Measurements from ENCODE around the gene CNIH3.
A peak's percentile ranks its signal among the peaks of the same experiment; 100 is the strongest.
"Not testable (repeated sequence)": the region's sequence is repeated elsewhere in the genome, so short reads cannot be mapped to it uniquely, and the experiment has no call there.

The CNIH3 gene

DNA sequence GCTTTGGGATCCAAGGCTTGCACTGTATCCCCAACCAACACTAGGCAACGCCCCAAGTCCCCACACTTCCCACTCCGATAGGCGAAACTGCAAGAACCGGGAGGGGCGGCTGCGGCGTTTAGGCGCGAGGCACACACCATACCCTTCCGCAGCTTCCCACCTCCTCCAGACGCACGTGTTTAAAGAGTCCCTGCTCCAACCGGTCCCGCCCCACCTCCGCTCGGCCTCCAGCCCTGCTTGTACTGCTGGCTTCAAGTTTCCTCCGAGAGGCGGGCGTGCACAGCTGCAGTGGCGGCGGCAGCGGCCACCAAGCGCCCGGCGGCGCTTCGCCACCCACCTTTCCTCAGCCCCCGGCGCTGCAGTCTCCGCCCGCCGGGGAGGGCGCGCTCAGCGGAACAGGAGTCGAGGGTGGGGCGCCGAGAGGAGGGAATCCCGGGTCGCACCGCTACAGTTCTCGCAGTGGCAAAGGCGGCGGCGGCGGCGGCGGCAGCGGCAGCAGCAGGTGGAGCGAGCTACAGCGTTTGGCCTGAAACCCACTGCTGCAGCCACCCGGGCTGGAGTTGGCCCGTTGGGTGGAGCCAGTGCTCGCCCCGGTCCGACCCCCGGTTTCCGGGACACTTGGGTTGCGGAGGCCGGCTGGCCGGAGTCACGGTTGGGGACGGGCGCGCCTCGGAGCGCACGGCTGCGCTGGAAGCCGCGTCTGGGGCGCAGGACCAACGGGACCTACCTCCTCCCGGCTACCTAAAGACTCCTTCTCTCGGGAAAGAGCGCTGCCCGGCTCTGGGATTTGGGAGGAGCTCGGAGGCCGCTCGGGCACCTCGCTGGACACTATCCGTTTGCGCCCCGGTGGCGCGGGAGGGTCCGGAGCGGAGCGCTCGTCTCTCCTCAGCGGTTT lies at the start of gene CNIH3:
CNIH3 (plus strand) TSS at position 457 of the 895 bp plus-strand sequence. CDS start 858 bp downstream, outside the sequence.
- DNase-seq = peak; percentile 94

GRCh38 chr1:224566492-224566891 lies 49.6 kb upstream of the CNIH3 start:
- not testable (repeated sequence) for DNase-seq

DNA sequence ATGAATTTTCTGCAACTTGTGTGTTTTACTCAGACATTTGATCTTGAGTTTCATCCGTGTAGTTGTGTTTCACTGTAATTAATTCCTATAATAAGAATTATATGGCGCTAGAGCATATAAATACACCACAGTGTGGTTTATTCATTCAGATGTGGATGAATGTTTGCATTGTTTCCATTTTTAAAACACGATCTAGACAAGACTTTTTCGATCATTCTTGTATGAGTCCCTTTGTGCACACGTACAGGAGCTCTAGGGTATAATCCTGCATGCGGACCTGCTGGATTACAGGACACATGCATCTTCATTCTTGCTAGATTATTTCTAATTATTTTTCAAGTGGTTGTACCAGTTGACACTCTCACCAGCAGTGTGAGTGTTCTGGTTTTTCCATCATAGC lies 46.8 kb upstream of the CNIH3 start:
- DNase-seq = no peak

- DNase-seq = not testable (repeated sequence)
Observed at GRCh38 chr1:224571975-224572374, 44.1 kb upstream of the CNIH3 start.

DNA sequence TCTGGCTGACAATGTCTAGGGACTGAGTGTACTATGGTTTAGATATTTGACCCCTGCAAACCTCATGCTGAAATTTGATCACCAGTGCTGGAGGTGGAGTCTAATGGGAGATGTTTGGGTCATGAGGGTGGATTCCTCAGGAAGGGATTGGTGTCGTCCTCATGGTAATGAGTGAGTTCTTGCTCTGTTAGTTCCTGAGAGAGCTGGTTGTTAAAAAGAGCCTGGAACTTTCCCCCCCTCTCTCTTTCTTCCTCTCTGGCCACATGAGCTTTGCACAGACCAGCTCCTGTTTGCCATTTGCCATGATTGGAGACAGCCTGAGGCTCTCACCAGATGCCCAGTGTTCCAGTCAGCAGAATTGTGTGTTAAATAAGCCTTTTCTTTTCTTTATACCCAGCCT lies 36.6 kb upstream of the CNIH3 start:
- peak; percentile 14 for DNase-seq

GRCh38 chr1:224580006-224580405 lies 36.1 kb upstream of the CNIH3 start:
- no peak for DNase-seq

GRCh38 chr1:224582041-224582440 lies 34.1 kb upstream of the CNIH3 start:
- DNase-seq = peak; percentile 16

GRCh38 chr1:224583774-224584173 lies 32.3 kb upstream of the CNIH3 start:
- no peak for DNase-seq

- DNase-seq = no peak
Observed at GRCh38 chr1:224585051-224585450, 31.1 kb upstream of the CNIH3 start.

- no peak for DNase-seq
Observed at GRCh38 chr1:224587051-224587450, 29.1 kb upstream of the CNIH3 start.

GRCh38 chr1:224588515-224588914 lies 27.6 kb upstream of the CNIH3 start:
- no peak for DNase-seq

DNA sequence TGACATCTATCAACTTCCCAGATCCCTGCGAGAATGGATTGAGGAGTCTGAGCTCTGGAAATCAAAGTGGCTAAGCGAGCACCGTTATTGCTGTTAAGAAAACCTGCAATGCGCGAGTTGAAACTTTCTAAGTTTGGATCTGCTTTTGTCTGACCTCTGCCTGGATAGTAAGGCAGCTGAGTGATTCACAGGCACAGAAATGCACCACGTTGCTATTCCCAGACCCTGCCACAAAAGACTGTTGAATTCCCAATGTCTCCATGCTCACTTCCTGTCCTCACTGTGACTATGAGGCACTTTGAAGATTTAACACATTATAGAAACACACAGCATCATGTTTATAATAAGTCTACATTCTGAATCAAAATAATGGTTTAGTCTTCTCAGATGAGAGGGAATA lies 27.1 kb upstream of the CNIH3 start:
- no peak for DNase-seq

- DNase-seq = no peak
Observed at GRCh38 chr1:224591326-224591725, 24.8 kb upstream of the CNIH3 start.

GRCh38 chr1:224592636-224593582 lies 23.2 kb upstream of the CNIH3 start:
- DNase-seq = peak; percentile 25

DNA sequence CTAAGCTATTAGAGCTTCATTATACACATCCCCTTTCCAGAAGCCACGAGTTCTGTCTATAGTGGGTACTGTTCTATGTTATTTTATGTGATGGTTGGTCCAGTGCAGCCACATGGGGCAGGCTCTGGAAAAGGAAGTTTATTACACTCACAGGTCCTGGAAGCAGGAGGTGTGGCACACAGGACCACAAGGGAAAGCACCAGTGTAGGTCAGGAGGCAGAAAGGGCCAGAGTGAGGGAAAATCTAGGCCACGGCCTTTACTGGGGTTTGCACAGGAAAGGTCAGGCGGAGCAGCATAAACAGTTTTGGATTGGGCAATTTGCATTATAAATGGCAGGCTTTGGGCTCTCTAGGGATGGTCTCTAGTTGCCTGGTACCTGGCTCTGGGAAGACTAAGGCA lies 21.8 kb upstream of the CNIH3 start:
- DNase-seq = no peak

DNA sequence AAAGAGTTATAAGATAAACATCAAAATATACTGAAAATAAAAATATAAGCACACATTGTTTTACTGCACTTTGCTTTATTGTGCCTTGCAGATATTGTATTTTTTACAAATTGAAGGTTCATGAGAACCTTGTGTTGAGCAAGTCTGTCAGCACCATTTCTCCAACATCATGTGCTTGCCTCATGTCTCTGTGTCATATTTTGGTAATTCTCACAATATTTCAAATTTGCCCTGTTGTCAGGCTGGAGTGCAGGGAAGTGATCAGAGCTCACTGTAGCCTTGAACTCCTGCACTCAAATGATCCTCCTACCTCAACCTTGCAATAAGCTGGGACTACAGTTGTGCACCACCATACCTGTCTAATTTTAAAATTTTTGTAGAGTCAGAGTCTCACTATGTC lies 21.3 kb upstream of the CNIH3 start:
- DNase-seq = no peak

DNA sequence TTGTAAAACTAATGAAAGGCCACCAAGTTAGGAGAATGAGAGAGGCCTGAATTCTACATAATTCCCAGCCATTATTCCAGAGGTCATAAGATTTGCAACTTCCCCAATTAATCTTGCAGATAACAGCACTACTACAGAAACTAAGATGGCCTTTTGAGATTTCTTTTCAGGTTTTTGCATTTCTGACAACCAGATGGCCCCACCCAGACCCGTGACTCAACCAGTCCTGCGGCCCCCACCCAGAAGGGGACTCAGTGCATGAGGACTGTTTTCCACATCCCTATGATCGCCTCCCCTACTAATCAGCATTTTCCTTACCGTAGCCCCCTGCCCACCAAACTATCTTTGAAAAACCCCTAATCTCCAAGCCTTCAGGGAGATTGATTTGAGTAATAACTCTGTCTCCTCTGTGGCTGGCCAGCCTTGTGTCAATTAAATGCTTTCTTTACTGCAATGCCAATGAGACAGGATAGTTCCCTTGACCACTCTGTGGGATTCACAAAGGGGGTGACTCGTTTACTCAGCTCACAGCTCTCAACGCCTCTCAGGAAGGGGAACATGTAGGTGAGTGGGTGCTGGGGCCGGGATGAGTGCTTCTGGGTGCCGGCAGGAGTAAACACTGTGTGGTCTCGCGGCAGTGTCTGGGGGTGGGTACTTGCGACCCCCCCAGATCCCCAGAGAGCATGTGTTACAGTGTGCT lies 10.5 kb upstream of the CNIH3 start:
- DNase-seq = no peak

DNA sequence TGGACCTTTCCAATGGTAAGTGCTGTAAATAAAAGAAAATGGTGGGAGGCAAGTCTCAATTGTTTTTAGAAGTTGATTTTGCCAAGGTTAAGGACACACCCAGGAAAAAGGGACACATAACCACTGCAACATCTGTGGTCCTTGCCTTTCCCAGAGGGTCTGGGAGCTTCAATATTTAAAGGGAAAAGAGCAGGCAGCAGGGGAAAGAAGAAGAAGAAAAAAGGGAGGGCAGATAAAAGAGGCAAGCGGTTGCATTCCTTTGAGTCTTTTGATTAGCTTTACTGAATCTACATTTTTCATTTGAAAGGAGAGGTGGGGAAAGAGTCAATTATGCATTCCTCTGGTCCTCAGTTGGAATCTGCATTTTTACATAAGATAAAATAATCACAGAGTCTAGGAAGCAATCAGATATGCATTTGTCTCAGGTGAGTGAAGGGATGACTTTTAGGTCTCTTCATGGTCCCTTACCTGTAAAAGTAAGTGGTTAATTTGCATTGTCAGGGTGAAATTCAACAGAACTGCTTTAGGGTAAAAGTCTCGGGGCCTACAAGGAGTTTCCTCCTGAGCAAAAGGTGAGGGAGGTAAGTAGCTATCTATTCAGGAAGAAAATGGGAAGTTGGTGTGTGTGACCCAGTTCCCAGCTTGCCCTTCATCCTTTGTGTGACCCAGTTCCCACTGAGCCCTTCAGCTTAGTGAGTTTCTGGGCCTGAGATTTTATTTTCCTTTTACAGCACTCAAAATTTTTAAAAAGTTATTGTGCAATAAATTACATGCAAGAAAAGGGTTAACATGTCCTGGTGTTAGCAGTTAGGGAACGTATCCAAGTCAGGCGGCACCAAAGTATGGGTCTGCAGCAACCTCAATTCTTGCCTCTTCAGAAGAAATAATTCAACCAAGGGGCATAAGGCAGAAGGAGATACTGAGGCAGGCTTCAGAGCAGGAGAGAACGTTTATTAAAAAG lies 8.6 kb upstream of the CNIH3 start:
- DNase-seq = no peak

DNA sequence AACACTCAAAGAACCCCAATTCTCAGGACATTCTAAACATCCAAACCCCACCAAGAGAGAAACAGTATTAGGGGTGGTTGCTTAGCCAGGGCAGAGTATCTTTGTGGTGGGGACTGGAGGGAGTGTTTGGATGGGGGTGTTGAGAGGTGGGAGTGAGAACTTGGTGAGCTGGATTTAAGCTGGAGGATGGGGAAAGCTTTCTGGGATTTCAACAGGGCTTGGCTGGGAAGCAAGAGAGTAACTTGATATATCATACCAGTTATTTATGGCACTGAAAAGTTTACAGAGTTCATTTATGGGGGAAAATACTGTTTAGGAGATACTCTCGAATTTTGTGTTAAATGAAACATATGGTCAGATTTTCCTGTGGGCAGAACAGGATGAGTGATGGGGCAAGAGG lies 6.8 kb upstream of the CNIH3 start:
- DNase-seq = no peak

GRCh38 chr1:224612246-224612645 lies 3.9 kb upstream of the CNIH3 start:
- no peak for DNase-seq

- no peak for DNase-seq
Observed at GRCh38 chr1:224613486-224613885, 2.6 kb upstream of the CNIH3 start.

Measured in DMS 273 treated with DMSO at 0.1 percent for 48 hours (cell line).